Keratinocyte (primary cell): ENCODE results near the gene UMAD1. TPM values are rescaled to one million over a fixed set of nuclear protein-coding genes. Genes with fewer than 3 reads are reported as not detected.

Experiments
- DNase-seq: peaks from one replicate; pipeline ENCODE4 v3.0.0-alpha.2; 2011; ENCODE audit warnings: low read depth, missing footprints, low spot score
- FAIRE-seq: peaks from 2 replicates; lab custom pipeline; 2011; peaks lifted over from hg19 to GRCh38; lab: Jason Lieb, UNC
- H2AFZ ChIP-seq: 2 replicates; pipeline ENCODE4 v1.6.0; 2012; ENCODE audit warnings: low read length, control low read depth, inconsistent platforms; ENCODE audit not compliant: control insufficient read depth
- H3K27ac ChIP-seq: 2 replicates; pipeline ENCODE4 v1.5.1; 2011; ENCODE audit warnings: low read length; ENCODE audit not compliant: control insufficient read depth, insufficient read depth
- H3K27me3 ChIP-seq: 3 replicates; pipeline ENCODE4 v1.6.0; 2011; ENCODE audit warnings: low read length; ENCODE audit not compliant: control insufficient read depth, insufficient read depth; ENCODE audit errors: extremely low read depth
- H3K36me3 ChIP-seq, 2 experiments: 2 replicates in 1 of 2; 3 replicates in 1 of 2; pipeline ENCODE4 v1.5.1; 2011; ENCODE audit warnings: low read length in 2 of 2, mild to moderate bottlenecking in 1 of 2; ENCODE audit not compliant: control insufficient read depth in 2 of 2, insufficient read depth in 2 of 2; ENCODE audit errors: extremely low read depth in 1 of 2
- H3K4me1 ChIP-seq: 3 replicates; pipeline ENCODE4 v1.5.1; 2011; ENCODE audit warnings: low read length; ENCODE audit not compliant: control insufficient read depth, insufficient read depth; ENCODE audit errors: extremely low read depth
- H3K4me2 ChIP-seq: 3 replicates; pipeline ENCODE4 v1.6.0; 2011; ENCODE audit warnings: low read depth, low read length; ENCODE audit not compliant: control insufficient read depth, insufficient read depth; ENCODE audit errors: extremely low read depth
- H3K4me3 ChIP-seq, 3 experiments: fragments of 200-600 bp in 1 of 3; sonication (generic) in 1 of 3; 2 replicates in 2 of 3; 3 replicates in 1 of 3; pipeline ENCODE4 v1.5.1; 2011 to 2016; ENCODE audit warnings: low read length in 3 of 3, mild to moderate bottlenecking in 3 of 3, control low read depth in 2 of 3, inconsistent platforms in 1 of 3, low read depth in 1 of 3, mixed read lengths in 1 of 3, mixed run types in 1 of 3, moderate library complexity in 1 of 3; ENCODE audit not compliant: control insufficient read depth in 2 of 3, insufficient read depth in 2 of 3; ENCODE audit errors: extremely low read depth in 1 of 3
- H3K79me2 ChIP-seq: 2 replicates; pipeline ENCODE4 v1.6.0; 2012; ENCODE audit warnings: low read length; ENCODE audit not compliant: control insufficient read depth, insufficient read depth
- H3K9ac ChIP-seq: 3 replicates; pipeline ENCODE4 v1.6.0; 2011; ENCODE audit warnings: low read length; ENCODE audit not compliant: control insufficient read depth, insufficient read depth; ENCODE audit errors: extremely low read depth
- H3K9me1 ChIP-seq: 3 replicates; pipeline ENCODE4 v1.6.0; 2011; ENCODE audit warnings: low read length; ENCODE audit not compliant: control insufficient read depth, insufficient read depth; ENCODE audit errors: extremely low read depth
- H3K9me3 ChIP-seq: 2 replicates; pipeline ENCODE4 v1.5.1; 2012; ENCODE audit warnings: low read depth, low read length; ENCODE audit not compliant: control insufficient read depth
- H4K20me1 ChIP-seq: 3 replicates; pipeline ENCODE4 v1.6.0; 2011; ENCODE audit warnings: low read length; ENCODE audit not compliant: control insufficient read depth, insufficient read depth; ENCODE audit errors: extremely low read depth
- CTCF ChIP-seq, 3 experiments: IDR thresholded peaks in 1 of 3; conservative IDR thresholded peaks in 1 of 3; optimal IDR thresholded peaks in 1 of 3; 2 replicates in 2 of 3; 3 replicates in 1 of 3; pipeline versions ENCODE3 to v1.5.1; 2011; ENCODE audit warnings: low read length in 3 of 3, mild to moderate bottlenecking in 3 of 3, moderate library complexity in 2 of 3, control low read depth in 1 of 3, inconsistent platforms in 1 of 3; ENCODE audit not compliant: insufficient read depth in 2 of 3; ENCODE audit errors: extremely low read depth in 1 of 3
- EZH2 ChIP-seq: IDR thresholded peaks from one replicate; pipeline ENCODE4 v1.6.1; 2012; ENCODE audit warnings: inconsistent platforms, mild to moderate bottlenecking, low read length, moderate library complexity
- dilution Hi-C: fragments of 300-500 bp; cut with MboI; formaldehyde crosslinking; loops from one replicate; pipeline ENCODE4 v1.7.0; 2020; ENCODE audit warnings: low sequenced_read_pairs; ENCODE audit not compliant: extremely low pct_ligation_motif_present
- polyA plus RNA-seq, 5 experiments: library from polyadenylated mRNA; depleted of rRNA in 3 of 5; stranded (reverse) in 3 of 5; stranded (forward) in 1 of 5; unstranded in 1 of 5; fragments of >200 nt; gene quantifications; 1 replicate in 1 of 5; 2 replicates in 3 of 5; 3 replicates in 1 of 5; pipeline versions ENCODE4 v1.2.1 to v1.2.3, GENCODE V29; 2011 to 2012; ENCODE audit warnings: missing spikeins in 2 of 5, low read depth in 1 of 5, low replicate concordance in 1 of 5

The UMAD1 gene
- polyA plus RNA-seq, 1 donor (not counting 4 experiments of a cell fraction or from before 2014, with no cell fraction given): 18.2 TPM

- FAIRE-seq: no peak
- no peak for TF ChIP-seq CTCF (optimal IDR thresholded peaks at IDR 0.05 in 1 of 3, IDR thresholded peaks at IDR 0.05 in 1 of 3, conservative IDR thresholded peaks at IDR 0.05 in 1 of 3; ENCODE audit: extremely low read depth in 1 of 3, insufficient read depth in 2 of 3, low read length in 3 of 3)
- TF ChIP-seq EZH2: no peak
- H4K20me1 ChIP-seq: no peaks in the 10 kb centered on the region
Observed at GRCh38 chr7:7609330-7609729, 31.2 kb upstream of the UMAD1 start.

GRCh38 chr7:7612519-7612918 is 28.0 kb upstream of the UMAD1 start:
- Histone ChIP-seq H3K36me3 (no peaks in the 10 kb centered on the region), H3K79me2 (no peaks in the 10 kb centered on the region), H3K9me1 (no peaks in the 10 kb centered on the region), H3K4me2 (no peak overlapping the region), H3K4me3 (no peak overlapping the region), H3K9me3 (no peaks in the 10 kb centered on the region), H3K27me3 (no peaks in the 10 kb centered on the region), H4K20me1 (no peaks in the 10 kb centered on the region), H3K4me1 (no peaks in the 10 kb centered on the region), H2AFZ (no peak overlapping the region), H3K27ac (no peak overlapping the region), H3K9ac (no peak overlapping the region)
- TF ChIP-seq EZH2 (no peak), CTCF (optimal IDR thresholded peaks at IDR 0.05 in 1 of 3, IDR thresholded peaks at IDR 0.05 in 1 of 3, conservative IDR thresholded peaks at IDR 0.05 in 1 of 3; ENCODE audit: extremely low read depth in 1 of 3, insufficient read depth in 2 of 3, low read length in 3 of 3) (no peak)
- FAIRE-seq (no peak), DNase-seq (no peak)
- dilution Hi-C loops: no loop called here

More at GRCh38 chr7:7609330-7609729, 31.2 kb upstream of the UMAD1 start:
- Histone ChIP-seq H3K9me1 (no peaks in the 10 kb centered on the region), H3K27me3 (no peaks in the 10 kb centered on the region), H2AFZ (no peak overlapping the region), H3K36me3 (peaks cover 0 to 2% of the 10 kb centered on the region in 2 experiments), H3K4me3 (no peak overlapping the region), H3K4me2 (no peak overlapping the region), H3K9ac (no peak overlapping the region), H3K9me3 (no peaks in the 10 kb centered on the region), H3K27ac (no peak overlapping the region), H3K4me1 (no peaks in the 10 kb centered on the region), H3K79me2 (no peaks in the 10 kb centered on the region)
- dilution Hi-C loops: no loop called here
- DNase-seq: no peak
